ENCODE data around the gene CDKN2C.

DNA sequence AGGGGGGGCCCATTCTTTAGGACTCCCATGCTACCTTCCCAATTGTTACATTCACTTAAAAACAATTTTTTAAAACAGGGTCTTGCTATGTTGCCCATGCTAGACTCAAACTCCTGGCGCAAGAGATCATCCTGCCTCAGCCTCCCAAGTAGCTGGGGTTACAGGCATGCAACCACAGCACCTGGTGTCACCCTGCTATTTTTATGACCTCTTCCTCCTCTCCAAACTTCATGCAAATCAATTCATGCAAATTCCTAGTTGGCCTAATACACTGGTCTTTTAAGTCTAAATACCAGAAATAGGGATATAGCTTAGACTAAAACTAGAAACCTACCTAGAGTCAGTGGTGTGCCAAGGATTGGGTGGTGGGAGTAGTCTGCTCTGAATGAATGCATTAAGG is 30.1 kb downstream of the CDKN2C start:
- TF ChIP-seq, protein P1, sequence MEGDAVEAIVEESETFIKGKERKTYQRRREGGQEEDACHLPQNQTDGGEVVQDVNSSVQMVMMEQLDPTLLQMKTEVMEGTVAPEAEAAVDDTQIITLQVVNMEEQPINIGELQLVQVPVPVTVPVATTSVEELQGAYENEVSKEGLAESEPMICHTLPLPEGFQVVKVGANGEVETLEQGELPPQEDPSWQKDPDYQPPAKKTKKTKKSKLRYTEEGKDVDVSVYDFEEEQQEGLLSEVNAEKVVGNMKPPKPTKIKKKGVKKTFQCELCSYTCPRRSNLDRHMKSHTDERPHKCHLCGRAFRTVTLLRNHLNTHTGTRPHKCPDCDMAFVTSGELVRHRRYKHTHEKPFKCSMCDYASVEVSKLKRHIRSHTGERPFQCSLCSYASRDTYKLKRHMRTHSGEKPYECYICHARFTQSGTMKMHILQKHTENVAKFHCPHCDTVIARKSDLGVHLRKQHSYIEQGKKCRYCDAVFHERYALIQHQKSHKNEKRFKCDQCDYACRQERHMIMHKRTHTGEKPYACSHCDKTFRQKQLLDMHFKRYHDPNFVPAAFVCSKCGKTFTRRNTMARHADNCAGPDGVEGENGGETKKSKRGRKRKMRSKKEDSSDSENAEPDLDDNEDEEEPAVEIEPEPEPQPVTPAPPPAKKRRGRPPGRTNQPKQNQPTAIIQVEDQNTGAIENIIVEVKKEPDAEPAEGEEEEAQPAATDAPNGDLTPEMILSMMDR (IDR thresholded peaks at IDR 0.05), result no peak
- TF ChIP-seq POLR2A (IDR thresholded peaks at IDR 0.05), result no peak

Measured in adrenal gland (tissue), 5 donors.